ENCODE results near the gene PWWP2B. TPM values are rescaled to one million over a fixed set of nuclear protein-coding genes. Genes with fewer than 3 reads are reported as not detected.
"Not testable (repeated sequence)": the region's sequence is repeated elsewhere in the genome, so short reads cannot be mapped to it uniquely, and the experiment has no call there.

Gene PWWP2B
- total RNA-seq, result 23.0 TPM
- long read RNA-seq, transcript PWWP2B-202 (3 exons, 2,013 nt), result minor isoform, 6 of 129 reads
- long read RNA-seq, transcript PWWP2B-201 (3 exons, 2,651 nt), result major isoform, 84 of 129 reads
- long read RNA-seq, partial matches to known transcripts, result 13 of 129 reads
- long read RNA-seq, other reads (novel, unspliced or antisense), result 26 of 129 reads

DNA sequence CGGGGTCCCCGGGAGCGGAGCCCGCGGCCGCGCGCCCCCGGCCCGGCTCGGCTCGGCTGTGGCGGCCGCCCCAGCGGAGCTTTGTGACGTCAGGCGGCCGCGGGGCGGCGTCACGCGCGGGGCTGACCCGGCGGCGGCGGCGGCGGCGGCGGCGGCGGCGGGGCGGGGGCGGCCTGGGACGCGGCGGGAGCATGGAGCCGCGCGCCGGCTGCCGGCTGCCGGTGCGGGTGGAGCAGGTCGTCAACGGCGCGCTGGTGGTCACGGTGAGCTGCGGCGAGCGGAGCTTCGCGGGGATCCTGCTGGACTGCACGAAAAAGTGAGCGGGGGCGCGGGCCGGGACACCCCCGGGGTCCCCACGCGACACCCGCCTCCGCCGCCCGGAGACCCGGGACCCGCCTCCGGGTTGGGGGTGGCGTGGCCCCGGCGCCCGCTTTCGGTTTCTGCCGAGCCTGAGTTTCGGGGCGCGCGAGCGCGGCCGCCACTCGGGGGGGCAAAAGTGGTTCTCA, at the start of gene PWWP2B:
TSS of gene PWWP2B (plus strand) at position 165 of the 506 bp plus-strand sequence. CDS start at position 192, 27 bp downstream.
- ATAC-seq (ENCODE audit: poor library complexity) (peak; percentile 9), DNase-seq (peak; percentile 76)
- intact Hi-C loops (cut with DNase I), result loop anchor here (10.0 kb wide), 1 partner anchor 238 kb away; no protein-coding TSS in a partner anchor

DNA sequence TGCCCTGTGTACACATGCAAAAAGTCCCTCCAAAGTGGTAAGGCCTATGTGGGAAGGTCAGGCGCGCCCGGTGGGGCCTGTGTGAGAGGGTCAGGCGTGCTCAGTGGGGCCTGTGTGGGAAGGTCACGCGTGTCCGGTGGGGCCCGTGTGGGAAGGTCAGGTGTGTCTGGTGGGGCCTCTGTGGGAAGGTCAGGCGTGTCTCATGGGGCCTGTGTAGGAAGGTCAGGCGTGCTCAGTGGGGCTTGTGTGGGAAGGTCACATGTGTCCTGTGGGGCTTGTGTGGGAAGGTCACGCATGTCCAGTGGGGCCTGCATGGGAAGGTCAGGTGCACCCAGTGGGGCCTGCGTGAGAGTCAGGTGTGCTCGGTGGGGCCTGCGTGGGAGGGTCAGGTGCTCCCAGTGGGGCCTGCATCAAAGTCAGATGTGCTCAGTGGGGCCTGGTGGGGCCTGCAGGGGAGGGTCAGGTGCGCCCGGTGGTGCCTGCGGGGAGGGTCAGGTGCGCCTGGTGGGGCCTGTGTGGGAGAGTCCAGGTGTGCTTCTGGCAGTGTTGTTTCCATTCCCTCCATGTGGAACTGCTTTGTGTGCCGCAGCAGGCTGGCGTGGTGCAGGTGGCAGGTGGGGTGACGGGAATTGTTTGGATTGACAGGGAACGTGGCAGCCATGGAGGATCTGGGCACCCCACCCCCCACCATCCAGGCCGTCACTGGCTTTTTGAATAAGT, 49.6 kb upstream of the PWWP2B start:
- ATAC-seq (ENCODE audit: poor library complexity) (no peak), DNase-seq (peak; percentile 31)
- intact Hi-C loops (cut with DNase I), result no loop called here

- DNase-seq, result peak; percentile 3
- no peak for ATAC-seq (ENCODE audit: poor library complexity)
- intact Hi-C loops (cut with DNase I), result no loop called here
Observed at GRCh38 chr10:132347931-132348267, 49.1 kb upstream of the PWWP2B start.

- ATAC-seq (ENCODE audit: poor library complexity), result no peak
- peak; percentile 28 for DNase-seq
- intact Hi-C loops (cut with DNase I), result loop anchor here (2.0 kb wide), 1 partner anchor 127 kb away; no protein-coding TSS in a partner anchor
Observed at GRCh38 chr10:132349766-132350165, 47.2 kb upstream of the PWWP2B start.

DNA sequence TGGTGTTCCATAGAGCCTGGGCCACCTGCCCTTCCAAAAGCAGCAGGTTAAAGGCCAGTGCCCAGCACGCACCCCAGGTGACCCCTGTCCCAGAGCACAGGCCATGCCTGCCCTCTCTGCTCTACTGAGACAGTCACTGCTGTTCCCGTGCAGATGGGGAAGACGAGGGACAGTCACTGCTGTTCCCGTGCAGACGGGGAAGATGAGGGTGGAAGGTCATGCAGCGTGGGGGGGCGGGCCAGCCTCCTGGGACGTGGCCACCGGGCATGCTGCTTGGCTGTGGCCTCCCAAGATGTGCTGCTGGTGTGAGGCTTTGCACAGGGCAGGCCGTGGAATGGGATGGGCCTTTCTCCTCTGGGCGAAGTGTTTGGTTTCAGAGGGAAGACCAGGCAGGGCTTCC, 46.6 kb upstream of the PWWP2B start:
- DNase-seq, result peak; percentile 27
- intact Hi-C loops (cut with DNase I), result loop anchor here (2.0 kb wide), 1 partner anchor 128 kb away; no protein-coding TSS in a partner anchor
- no peak for ATAC-seq (ENCODE audit: poor library complexity)

- ATAC-seq (ENCODE audit: poor library complexity) (no peak), DNase-seq (peak; percentile 27)
- intact Hi-C loops (cut with DNase I), result loop anchor here (2.0 kb wide), 1 partner anchor 128 kb away; no protein-coding TSS in a partner anchor
Observed at GRCh38 chr10:132350946-132351345, 46.1 kb upstream of the PWWP2B start.

DNA sequence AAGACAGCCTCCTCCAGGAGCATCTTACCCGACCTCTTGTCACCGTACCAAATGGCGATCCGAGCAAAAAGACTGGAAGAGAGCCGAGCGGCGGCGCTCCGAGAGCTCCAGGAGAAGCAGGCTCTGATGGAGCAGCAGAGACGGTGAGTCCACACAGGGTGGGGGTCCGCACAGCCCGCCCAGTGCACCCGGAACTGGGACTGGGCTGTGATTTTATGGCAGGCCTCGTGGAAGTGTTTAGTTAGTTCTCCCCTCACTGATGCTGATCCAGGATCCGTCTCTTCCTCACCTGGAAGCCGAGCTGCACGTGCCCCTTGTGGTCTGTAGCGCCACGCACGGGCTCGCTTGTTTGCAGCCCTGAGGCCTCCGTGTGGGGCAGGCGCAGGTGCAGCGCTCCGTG, 45.4 kb upstream of the PWWP2B start:
- DNase-seq (no peak), ATAC-seq (ENCODE audit: poor library complexity) (no peak)
- intact Hi-C loops (cut with DNase I), result loop anchor here (2.0 kb wide), 1 partner anchor 129 kb away; no protein-coding TSS in a partner anchor

DNA sequence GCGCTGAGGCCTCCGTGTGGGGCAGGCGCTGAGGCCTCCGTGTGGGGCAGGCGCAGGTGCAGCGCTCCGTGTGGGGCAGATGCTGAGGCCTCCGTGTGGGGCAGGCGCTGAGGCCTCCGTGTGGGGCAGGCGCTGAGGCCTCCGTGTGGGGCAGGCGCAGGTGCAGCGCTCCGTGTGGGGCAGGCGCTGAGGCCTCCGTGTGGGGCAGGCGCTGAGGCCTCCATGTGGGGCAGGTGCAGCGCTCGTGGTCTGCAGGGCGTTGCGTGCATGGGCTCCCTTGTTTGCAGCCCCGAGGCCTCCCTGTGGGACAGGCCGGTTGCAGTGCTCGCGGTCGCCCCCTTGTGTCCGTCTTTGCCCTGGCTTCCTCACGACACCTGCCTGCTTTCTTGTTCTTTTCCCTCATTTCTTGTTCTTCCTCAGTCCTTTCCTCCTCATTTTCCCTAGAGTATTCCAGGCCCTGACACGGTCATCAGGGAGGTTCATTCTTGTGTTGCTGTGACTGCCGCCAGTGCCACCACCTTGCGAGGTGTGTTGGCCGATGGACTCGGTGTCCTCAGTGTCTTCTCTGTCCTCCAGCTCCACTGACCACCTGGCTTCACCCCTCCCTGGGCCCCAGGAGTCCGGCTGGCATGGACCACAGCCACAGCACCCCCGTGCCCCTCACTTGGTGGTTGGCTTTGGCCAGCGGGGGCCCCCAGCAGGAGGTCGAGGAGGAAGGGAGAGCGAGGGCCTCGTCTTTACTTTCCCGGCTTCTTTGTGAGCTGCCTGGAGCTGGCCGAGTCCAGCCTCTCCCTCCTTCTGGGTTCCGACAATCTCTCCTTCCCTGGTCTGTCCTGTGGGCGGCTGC, 44.3 kb upstream of the PWWP2B start:
- ATAC-seq (ENCODE audit: poor library complexity), result peak; percentile 78
- intact Hi-C loops (cut with DNase I), result not testable (repeated sequence)
- peak; percentile 85 for DNase-seq

- intact Hi-C loops (cut with DNase I), result no loop called here
- ATAC-seq (ENCODE audit: poor library complexity) (no peak), DNase-seq (no peak)
Observed at GRCh38 chr10:132353456-132354355, 43.3 kb upstream of the PWWP2B start.

GRCh38 chr10:132354356-132355094, 42.5 kb upstream of the PWWP2B start:
- DNase-seq (no peak), ATAC-seq (ENCODE audit: poor library complexity) (no peak)
- intact Hi-C loops (cut with DNase I), result no loop called here

DNA sequence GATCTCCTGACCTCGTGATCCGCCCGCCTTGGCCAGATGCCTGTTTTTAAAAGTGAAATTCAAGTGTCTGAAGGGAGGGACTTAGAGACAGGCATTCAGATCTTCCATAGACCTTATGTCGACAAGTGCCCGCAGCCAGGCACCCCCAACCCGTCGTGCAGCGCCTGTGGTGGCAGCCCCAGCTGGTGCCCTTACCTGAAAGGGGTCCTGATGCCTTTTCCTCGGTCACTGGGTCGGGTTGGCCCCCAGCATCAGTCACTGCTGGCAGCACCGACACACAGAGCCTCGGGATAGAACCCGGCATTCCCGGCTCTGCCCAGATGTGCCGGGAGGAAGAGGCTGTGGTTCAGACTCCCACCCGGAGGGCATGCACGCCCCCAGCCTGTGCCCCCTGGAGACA, 41.7 kb upstream of the PWWP2B start:
- DNase-seq, result no peak
- intact Hi-C loops (cut with DNase I), result no loop called here
- ATAC-seq (ENCODE audit: poor library complexity), result no peak

DNA sequence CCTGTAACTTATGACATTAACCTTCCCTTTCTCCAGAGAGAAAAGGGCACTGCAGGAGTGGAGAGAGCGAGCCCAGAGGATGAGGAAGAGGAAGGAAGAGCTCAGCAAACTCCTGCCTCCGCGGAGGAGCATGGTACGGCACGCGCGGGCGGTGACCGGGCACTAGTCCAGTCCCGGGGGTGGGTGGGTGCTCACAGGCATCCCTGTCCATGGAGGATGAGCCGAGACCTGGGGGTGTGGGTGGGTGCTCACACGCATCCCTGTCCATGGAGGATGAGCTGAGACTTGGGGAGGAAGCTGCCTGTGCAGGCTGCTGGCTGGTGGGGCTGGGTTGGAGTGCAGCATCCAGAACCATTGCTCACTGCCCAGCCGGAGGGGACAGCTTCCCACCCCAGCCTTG, 41.2 kb upstream of the PWWP2B start:
- ATAC-seq (ENCODE audit: poor library complexity) (no peak), DNase-seq (no peak)
- intact Hi-C loops (cut with DNase I), result no loop called here

- no peak for DNase-seq
- ATAC-seq (ENCODE audit: poor library complexity), result no peak
- intact Hi-C loops (cut with DNase I), result no loop called here
Observed at GRCh38 chr10:132356621-132357195, 40.3 kb upstream of the PWWP2B start.

GRCh38 chr10:132357286-132358058, 39.5 kb upstream of the PWWP2B start:
- intact Hi-C loops (cut with DNase I), result no loop called here
- ATAC-seq (ENCODE audit: poor library complexity) (no peak), DNase-seq (no peak)

GRCh38 chr10:132359305-132360040, 37.5 kb upstream of the PWWP2B start:
- intact Hi-C loops (cut with DNase I), result no loop called here
- peak; percentile 75 for DNase-seq
- ATAC-seq (ENCODE audit: poor library complexity), result peak; percentile 82

Measured in Right ventricle myocardium superior (tissue), 1 donor.